Keratinocyte (primary cell): ENCODE data around the gene EFCAB6. TPM values are rescaled to one million over a fixed set of nuclear protein-coding genes. Genes with fewer than 3 reads are reported as not detected.

Experiments
- DNase-seq: peaks from one replicate; pipeline ENCODE4 v3.0.0-alpha.2; 2011; ENCODE audit warnings: low read depth, missing footprints, low spot score
- FAIRE-seq: peaks from 2 replicates; lab custom pipeline; 2011; peaks lifted over from hg19 to GRCh38; lab: Jason Lieb, UNC
- H2AFZ ChIP-seq: 2 replicates; pipeline ENCODE4 v1.6.0; 2012; ENCODE audit warnings: low read length, control low read depth, inconsistent platforms; ENCODE audit not compliant: control insufficient read depth
- H3K27ac ChIP-seq: 2 replicates; pipeline ENCODE4 v1.5.1; 2011; ENCODE audit warnings: low read length; ENCODE audit not compliant: control insufficient read depth, insufficient read depth
- H3K27me3 ChIP-seq: 3 replicates; pipeline ENCODE4 v1.6.0; 2011; ENCODE audit warnings: low read length; ENCODE audit not compliant: control insufficient read depth, insufficient read depth; ENCODE audit errors: extremely low read depth
- H3K36me3 ChIP-seq, 2 experiments: 2 replicates in 1 of 2; 3 replicates in 1 of 2; pipeline ENCODE4 v1.5.1; 2011; ENCODE audit warnings: low read length in 2 of 2, mild to moderate bottlenecking in 1 of 2; ENCODE audit not compliant: control insufficient read depth in 2 of 2, insufficient read depth in 2 of 2; ENCODE audit errors: extremely low read depth in 1 of 2
- H3K4me1 ChIP-seq: 3 replicates; pipeline ENCODE4 v1.5.1; 2011; ENCODE audit warnings: low read length; ENCODE audit not compliant: control insufficient read depth, insufficient read depth; ENCODE audit errors: extremely low read depth
- H3K4me2 ChIP-seq: 3 replicates; pipeline ENCODE4 v1.6.0; 2011; ENCODE audit warnings: low read depth, low read length; ENCODE audit not compliant: control insufficient read depth, insufficient read depth; ENCODE audit errors: extremely low read depth
- H3K4me3 ChIP-seq, 3 experiments: fragments of 200-600 bp in 1 of 3; sonication (generic) in 1 of 3; 2 replicates in 2 of 3; 3 replicates in 1 of 3; pipeline ENCODE4 v1.5.1; 2011 to 2016; ENCODE audit warnings: low read length in 3 of 3, mild to moderate bottlenecking in 3 of 3, control low read depth in 2 of 3, inconsistent platforms in 1 of 3, low read depth in 1 of 3, mixed read lengths in 1 of 3, mixed run types in 1 of 3, moderate library complexity in 1 of 3; ENCODE audit not compliant: control insufficient read depth in 2 of 3, insufficient read depth in 2 of 3; ENCODE audit errors: extremely low read depth in 1 of 3
- H3K79me2 ChIP-seq: 2 replicates; pipeline ENCODE4 v1.6.0; 2012; ENCODE audit warnings: low read length; ENCODE audit not compliant: control insufficient read depth, insufficient read depth
- H3K9ac ChIP-seq: 3 replicates; pipeline ENCODE4 v1.6.0; 2011; ENCODE audit warnings: low read length; ENCODE audit not compliant: control insufficient read depth, insufficient read depth; ENCODE audit errors: extremely low read depth
- H3K9me1 ChIP-seq: 3 replicates; pipeline ENCODE4 v1.6.0; 2011; ENCODE audit warnings: low read length; ENCODE audit not compliant: control insufficient read depth, insufficient read depth; ENCODE audit errors: extremely low read depth
- H3K9me3 ChIP-seq: 2 replicates; pipeline ENCODE4 v1.5.1; 2012; ENCODE audit warnings: low read depth, low read length; ENCODE audit not compliant: control insufficient read depth
- H4K20me1 ChIP-seq: 3 replicates; pipeline ENCODE4 v1.6.0; 2011; ENCODE audit warnings: low read length; ENCODE audit not compliant: control insufficient read depth, insufficient read depth; ENCODE audit errors: extremely low read depth
- CTCF ChIP-seq, 3 experiments: IDR thresholded peaks in 1 of 3; conservative IDR thresholded peaks in 1 of 3; optimal IDR thresholded peaks in 1 of 3; 2 replicates in 2 of 3; 3 replicates in 1 of 3; pipeline versions ENCODE3 to v1.5.1; 2011; ENCODE audit warnings: low read length in 3 of 3, mild to moderate bottlenecking in 3 of 3, moderate library complexity in 2 of 3, control low read depth in 1 of 3, inconsistent platforms in 1 of 3; ENCODE audit not compliant: insufficient read depth in 2 of 3; ENCODE audit errors: extremely low read depth in 1 of 3
- EZH2 ChIP-seq: IDR thresholded peaks from one replicate; pipeline ENCODE4 v1.6.1; 2012; ENCODE audit warnings: inconsistent platforms, mild to moderate bottlenecking, low read length, moderate library complexity
- dilution Hi-C: fragments of 300-500 bp; cut with MboI; formaldehyde crosslinking; loops from one replicate; pipeline ENCODE4 v1.7.0; 2020; ENCODE audit warnings: low sequenced_read_pairs; ENCODE audit not compliant: extremely low pct_ligation_motif_present
- polyA plus RNA-seq, 5 experiments: library from polyadenylated mRNA; depleted of rRNA in 3 of 5; stranded (reverse) in 3 of 5; stranded (forward) in 1 of 5; unstranded in 1 of 5; fragments of >200 nt; gene quantifications; 1 replicate in 1 of 5; 2 replicates in 3 of 5; 3 replicates in 1 of 5; pipeline versions ENCODE4 v1.2.1 to v1.2.3, GENCODE V29; 2011 to 2012; ENCODE audit warnings: missing spikeins in 2 of 5, low read depth in 1 of 5, low replicate concordance in 1 of 5

EFCAB6 gene
- polyA plus RNA-seq, 1 donor (not counting 4 experiments of a cell fraction or from before 2014, with no cell fraction given), result 0.18 TPM

GRCh38 chr22:43851058-43851978 is 39.2 kb upstream of the EFCAB6 start:
- H3K79me2 ChIP-seq, result no peaks in the 10 kb centered on the region
- H3K27me3 ChIP-seq, result peaks cover 38% of the 10 kb centered on the region
- no peak overlapping the region for H3K4me2 ChIP-seq
- no peak overlapping the region for H3K9ac ChIP-seq
- no peak overlapping the region for H2AFZ ChIP-seq
- no peaks in the 10 kb centered on the region for H3K4me1 ChIP-seq
- H3K36me3 ChIP-seq, result no peaks in the 10 kb centered on the region
- no peaks in the 10 kb centered on the region for H3K9me1 ChIP-seq
- DNase-seq (no peak), FAIRE-seq (no peak)
- dilution Hi-C loops, result no loop called here
- H3K4me3 ChIP-seq, result no peak overlapping the region
- no peaks in the 10 kb centered on the region for H4K20me1 ChIP-seq
- TF ChIP-seq CTCF (optimal IDR thresholded peaks at IDR 0.05 in 1 of 3, IDR thresholded peaks at IDR 0.05 in 1 of 3, conservative IDR thresholded peaks at IDR 0.05 in 1 of 3; ENCODE audit: extremely low read depth in 1 of 3, insufficient read depth in 2 of 3, low read length in 3 of 3) (no peak), EZH2 (no peak)
- no peaks in the 10 kb centered on the region for H3K9me3 ChIP-seq
- no peak overlapping the region for H3K27ac ChIP-seq

- Histone ChIP-seq H3K36me3 (no peaks in the 10 kb centered on the region), H3K9ac (no peak overlapping the region), H3K4me2 (no peak overlapping the region), H3K27me3 (peaks cover 38% of the 10 kb centered on the region), H3K9me1 (no peaks in the 10 kb centered on the region), H2AFZ (no peak overlapping the region), H4K20me1 (no peaks in the 10 kb centered on the region), H3K4me3 (no peak overlapping the region), H3K9me3 (no peaks in the 10 kb centered on the region), H3K79me2 (no peaks in the 10 kb centered on the region), H3K27ac (no peak overlapping the region), H3K4me1 (no peaks in the 10 kb centered on the region)
- no peak for DNase-seq
- TF ChIP-seq CTCF (optimal IDR thresholded peaks at IDR 0.05 in 1 of 3, IDR thresholded peaks at IDR 0.05 in 1 of 3, conservative IDR thresholded peaks at IDR 0.05 in 1 of 3; ENCODE audit: extremely low read depth in 1 of 3, insufficient read depth in 2 of 3, low read length in 3 of 3) (no peak), EZH2 (no peak)
- FAIRE-seq, result no peak
- dilution Hi-C loops, result no loop called here
Observed at GRCh38 chr22:43850529-43850928, 38.4 kb upstream of the EFCAB6 start.
